ENCODE measurements around the gene SGIP1. TPM values are rescaled to one million over a fixed set of nuclear protein-coding genes. Genes with fewer than 3 reads are reported as not detected.

SGIP1 gene
- polyA plus RNA-seq, 1 experiment, result 110 TPM

DNA sequence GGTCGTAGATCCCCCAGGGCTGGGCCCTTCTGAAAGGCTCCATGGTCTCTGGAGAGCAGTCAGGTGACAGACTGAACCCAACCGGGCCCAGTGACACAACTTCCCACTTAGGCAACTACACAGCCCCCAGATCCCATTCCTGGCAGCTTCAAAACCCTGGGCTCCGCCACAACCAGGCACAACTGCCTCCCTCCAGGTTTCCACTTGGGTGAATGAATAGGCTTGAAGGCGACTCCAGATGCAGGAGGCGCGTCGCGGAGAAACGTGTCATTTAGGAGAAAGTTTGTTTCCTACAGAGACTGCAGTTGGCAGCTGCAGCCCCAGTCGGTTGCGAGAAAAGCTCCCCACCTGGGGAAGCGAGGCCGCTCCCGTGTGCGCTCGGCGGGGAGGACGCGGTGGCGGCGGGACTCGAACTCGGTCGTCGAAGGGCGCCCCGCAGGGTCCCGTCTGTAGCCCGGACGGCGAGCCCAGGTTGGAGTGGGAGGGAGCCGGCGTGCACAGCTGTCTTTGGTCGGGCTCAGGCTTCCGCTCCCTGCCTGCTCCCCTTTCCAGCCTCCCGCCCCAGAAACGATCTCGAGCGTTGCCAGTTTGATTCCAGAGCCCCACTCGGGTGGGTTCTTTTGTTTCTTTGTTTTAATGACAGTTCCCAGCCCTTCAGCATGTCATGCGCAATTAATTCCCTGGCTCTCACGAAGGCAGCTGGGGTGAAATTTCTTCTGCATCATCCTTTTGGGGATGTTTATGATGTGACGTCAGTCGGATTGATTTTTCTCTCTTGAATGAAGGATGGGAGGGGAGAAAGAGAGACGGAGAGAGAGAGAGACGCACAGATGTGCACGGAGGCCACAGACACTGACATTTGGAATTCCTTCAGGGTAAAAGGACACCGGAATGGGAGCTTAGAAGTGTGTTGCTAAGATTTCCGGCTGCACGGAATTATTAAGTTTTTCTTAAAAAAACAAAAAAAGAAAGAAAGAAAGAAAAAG, 862 bp upstream of the SGIP1 start:
- ChIA-PET POLR2A (interaction anchor here (0.6 to 2.0 kb wide), 10 partner anchors 10 to 85 kb away, joined by 3 to 14 read pairs (median 5); no protein-coding TSS in a partner anchor), CTCF (interaction anchor here (0.7 to 11.4 kb wide), 3 partner anchors 29 to 1012 kb away, joined by 3 to 66 read pairs (median 5); no protein-coding TSS in a partner anchor)
- DNase-seq (ENCODE audit: low read depth, low spot score), result peak; percentile 91
- Histone ChIP-seq H3K27ac (ENCODE audit: low read depth, low read length) (peak overlapping the region; percentile 98), H3K27me3 (ENCODE audit: control insufficient read depth, insufficient read depth, low read length) (no peaks in the 10 kb centered on the region), H3K9me3 (ENCODE audit: control insufficient read depth, insufficient read depth, low read length) (no peaks in the 10 kb centered on the region), H3K4me3 (ENCODE audit: low read depth, low read length) (peak overlapping the region; percentile 85)
- TF ChIP-seq, protein P1, sequence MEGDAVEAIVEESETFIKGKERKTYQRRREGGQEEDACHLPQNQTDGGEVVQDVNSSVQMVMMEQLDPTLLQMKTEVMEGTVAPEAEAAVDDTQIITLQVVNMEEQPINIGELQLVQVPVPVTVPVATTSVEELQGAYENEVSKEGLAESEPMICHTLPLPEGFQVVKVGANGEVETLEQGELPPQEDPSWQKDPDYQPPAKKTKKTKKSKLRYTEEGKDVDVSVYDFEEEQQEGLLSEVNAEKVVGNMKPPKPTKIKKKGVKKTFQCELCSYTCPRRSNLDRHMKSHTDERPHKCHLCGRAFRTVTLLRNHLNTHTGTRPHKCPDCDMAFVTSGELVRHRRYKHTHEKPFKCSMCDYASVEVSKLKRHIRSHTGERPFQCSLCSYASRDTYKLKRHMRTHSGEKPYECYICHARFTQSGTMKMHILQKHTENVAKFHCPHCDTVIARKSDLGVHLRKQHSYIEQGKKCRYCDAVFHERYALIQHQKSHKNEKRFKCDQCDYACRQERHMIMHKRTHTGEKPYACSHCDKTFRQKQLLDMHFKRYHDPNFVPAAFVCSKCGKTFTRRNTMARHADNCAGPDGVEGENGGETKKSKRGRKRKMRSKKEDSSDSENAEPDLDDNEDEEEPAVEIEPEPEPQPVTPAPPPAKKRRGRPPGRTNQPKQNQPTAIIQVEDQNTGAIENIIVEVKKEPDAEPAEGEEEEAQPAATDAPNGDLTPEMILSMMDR (IDR thresholded peaks at IDR 0.05; ENCODE audit: low read depth, low read length), result no peak

DNA sequence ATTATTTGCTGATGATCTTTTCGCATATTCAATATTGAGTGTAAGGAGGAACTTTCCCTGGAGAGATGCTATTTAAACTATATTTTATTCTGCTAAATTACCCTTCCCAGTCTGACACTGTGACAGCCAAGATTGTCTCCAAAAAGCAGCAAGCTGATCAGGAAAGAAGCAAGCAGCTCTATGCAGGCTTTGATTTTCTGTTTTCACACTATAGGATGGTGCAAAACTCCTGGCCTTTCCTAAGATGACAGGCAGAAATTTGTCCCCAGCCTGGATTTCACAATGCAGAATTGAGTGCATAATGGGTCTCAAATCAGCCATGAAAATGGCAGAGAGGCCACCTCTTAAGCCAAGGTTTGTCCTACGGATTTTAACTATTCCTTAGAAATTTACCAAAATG, 1.1 kb downstream of the SGIP1 start:
- DNase-seq (ENCODE audit: low read depth, low spot score), result no peak
- H3K27me3 ChIP-seq (ENCODE audit: control insufficient read depth, insufficient read depth, low read length), result no peaks in the 10 kb centered on the region
- POLR2A ChIA-PET, result interaction anchor here (1.1 kb wide), 1 partner anchor 83 kb away, joined by 4 read pairs; no protein-coding TSS in a partner anchor
- CTCF ChIA-PET, result interaction anchor here (1.0 to 11.4 kb wide), 3 partner anchors 11 to 50 kb away, joined by 3 to 66 read pairs (median 5); no protein-coding TSS in a partner anchor
- H3K27ac ChIP-seq (ENCODE audit: low read depth, low read length), result peak overlapping the region; percentile 60
- peak overlapping the region; percentile 85 for H3K4me3 ChIP-seq (ENCODE audit: low read depth, low read length)
- no peaks in the 10 kb centered on the region for H3K9me3 ChIP-seq (ENCODE audit: control insufficient read depth, insufficient read depth, low read length)
- TF ChIP-seq, protein P1 (IDR thresholded peaks at IDR 0.05; ENCODE audit: low read depth, low read length), result no peak

DNA sequence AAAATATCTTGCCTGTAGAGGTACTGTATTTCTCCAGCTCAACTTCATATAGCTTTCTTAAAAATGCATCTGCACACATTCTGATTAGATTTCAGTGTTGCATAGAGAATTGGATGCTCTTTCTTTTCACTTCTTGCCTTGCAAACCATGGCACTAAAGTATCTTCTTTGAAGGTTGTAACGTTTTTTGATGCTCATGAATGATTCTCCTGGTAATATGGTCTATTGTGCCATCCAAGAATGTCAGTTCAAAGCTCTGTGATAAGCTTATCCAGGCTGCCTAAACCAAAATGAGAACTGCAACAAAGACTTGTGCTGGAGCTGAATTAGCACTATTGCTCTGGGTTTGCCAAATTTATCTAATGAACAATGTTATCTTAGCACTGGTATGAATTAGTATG, 1.9 kb downstream of the SGIP1 start:
- ChIA-PET CTCF (interaction anchor here (1.0 to 11.4 kb wide), 2 partner anchors 32 to 50 kb away, joined by 3 to 66 read pairs; no protein-coding TSS in a partner anchor), POLR2A (interaction anchor here (1.0 kb wide), 1 partner anchor 27 kb away, joined by 3 read pairs; no protein-coding TSS in a partner anchor)
- Histone ChIP-seq H3K27ac (ENCODE audit: low read depth, low read length) (no peak overlapping the region), H3K27me3 (ENCODE audit: control insufficient read depth, insufficient read depth, low read length) (no peaks in the 10 kb centered on the region), H3K4me3 (ENCODE audit: low read depth, low read length) (peak overlapping the region; percentile 85), H3K9me3 (ENCODE audit: control insufficient read depth, insufficient read depth, low read length) (no peaks in the 10 kb centered on the region)
- TF ChIP-seq, protein P1 (IDR thresholded peaks at IDR 0.05; ENCODE audit: low read depth, low read length), result no peak
- no peak for DNase-seq (ENCODE audit: low read depth, low spot score)

DNA sequence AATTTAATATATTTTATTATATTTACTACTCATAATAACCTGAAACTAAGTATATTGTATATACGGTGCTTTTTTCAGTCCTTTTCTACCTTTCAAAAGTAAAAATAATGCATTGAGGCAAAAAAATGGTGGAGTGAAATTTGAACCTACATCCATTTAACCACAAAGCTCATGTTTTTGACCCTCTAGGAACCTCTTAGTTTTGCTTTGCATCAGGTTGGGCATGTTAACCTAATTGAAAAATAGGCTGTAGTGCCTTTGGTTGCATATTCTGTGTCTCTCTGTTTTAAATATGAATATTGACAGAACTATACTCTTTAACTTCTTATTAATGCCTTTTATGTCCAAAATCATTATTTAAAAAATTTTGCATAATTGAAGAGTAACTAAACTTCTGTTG, 3.8 kb downstream of the SGIP1 start:
- Histone ChIP-seq H3K27me3 (ENCODE audit: control insufficient read depth, insufficient read depth, low read length) (no peaks in the 10 kb centered on the region), H3K9me3 (ENCODE audit: control insufficient read depth, insufficient read depth, low read length) (no peaks in the 10 kb centered on the region), H3K27ac (ENCODE audit: low read depth, low read length) (no peak overlapping the region), H3K4me3 (ENCODE audit: low read depth, low read length) (peak overlapping the region; percentile 42)
- CTCF ChIA-PET, result no interaction called here
- TF ChIP-seq, protein P1 (IDR thresholded peaks at IDR 0.05; ENCODE audit: low read depth, low read length), result no peak
- no peak for DNase-seq (ENCODE audit: low read depth, low spot score)
- POLR2A ChIA-PET, result no interaction called here

Data from AG04450 (cell line).